ENCODE data around the gene TMEM109. TPM values are rescaled to one million over a fixed set of nuclear protein-coding genes. Genes with fewer than 3 reads are reported as not detected.

TMEM109 gene
- 87.6 to 131 TPM (median 127 TPM) in 5 replicates for total RNA-seq (2022; extraction: Qiagen RNA extraction; ENCODE audit: low read depth)

GRCh38 chr11:60913793-60914632 lies at the start of gene TMEM109:
Gene TMEM109 (plus strand): TSS chr11:60914158. CDS start chr11:60919694, 5,536 bp downstream.

GRCh38 chr11:60866911-60867870 lies 46.8 kb upstream of the TMEM109 start, which contains the start of gene ZP1:
Gene ZP1 (plus strand): TSS chr11:60867542. CDS start chr11:60867562, 20 bp downstream.

GRCh38 chr11:60906132-60906972 lies 7.6 kb upstream of the TMEM109 start, which contains the start of gene PRPF19:
Gene PRPF19 (minus strand): TSS chr11:60906585. CDS start chr11:60906382, 203 bp downstream.

GRCh38 chr11:60924110-60924905 lies 10.3 kb downstream of the TMEM109 start, which contains the start of gene TMEM132A:
Gene TMEM132A (plus strand): TSS chr11:60924460. CDS start chr11:60924634, 174 bp downstream.

GRCh38 chr11:60951904-60952741 lies 38.2 kb downstream of the TMEM109 start, which contains the start of gene SLC15A3:
Gene SLC15A3 (minus strand): TSS chr11:60952176. CDS start chr11:60951551, 625 bp downstream.

GRCh38 chr11:60971520-60971919 lies 57.6 kb downstream of the TMEM109 start, which contains the start of gene CD6:
Gene CD6 (plus strand): TSS chr11:60971680. CDS start chr11:60971866, 186 bp downstream.

Other genes starting within 250 kb of the TMEM109 start
- gene MS4A8, start 214.5 kb upstream of the TMEM109 start, total RNA-seq (2022; extraction: Qiagen RNA extraction; ENCODE audit: low read depth): not detected in 5 replicates
- not detected in 5 replicates for gene MS4A18, start 189.4 kb upstream of the TMEM109 start, total RNA-seq (2022; extraction: Qiagen RNA extraction; ENCODE audit: low read depth)
- gene MS4A15, start 157.3 kb upstream of the TMEM109 start, total RNA-seq (2022; extraction: Qiagen RNA extraction; ENCODE audit: low read depth): not detected in 5 replicates
- gene MS4A10, start 128.8 kb upstream of the TMEM109 start, total RNA-seq (2022; extraction: Qiagen RNA extraction; ENCODE audit: low read depth): not detected in 5 replicates
- 75.7 to 110 TPM (median 93.0 TPM) in 5 replicates for gene CCDC86, start 72.0 kb upstream of the TMEM109 start, total RNA-seq (2022; extraction: Qiagen RNA extraction; ENCODE audit: low read depth)
- 0.06 to 0.09 TPM in 2 of 5 replicates, not detected in the others for gene PTGDR2, start 58.2 kb upstream of the TMEM109 start, total RNA-seq (2022; extraction: Qiagen RNA extraction; ENCODE audit: low read depth)
- gene ZP1, start 46.6 kb upstream of the TMEM109 start, total RNA-seq (2022; extraction: Qiagen RNA extraction; ENCODE audit: low read depth): 0.22 to 0.64 TPM (median 0.32 TPM) in 4 of 5 replicates, not detected in the other
- 128 to 201 TPM (median 181 TPM) in 5 replicates for gene PRPF19, start 7.6 kb upstream of the TMEM109 start, total RNA-seq (2022; extraction: Qiagen RNA extraction; ENCODE audit: low read depth)
- gene TMEM132A, start 10.3 kb downstream of the TMEM109 start, total RNA-seq (2022; extraction: Qiagen RNA extraction; ENCODE audit: low read depth): 78.7 to 153 TPM (median 149 TPM) in 5 replicates
- gene SLC15A3, start 38.0 kb downstream of the TMEM109 start, total RNA-seq (2022; extraction: Qiagen RNA extraction; ENCODE audit: low read depth): not detected in 5 replicates
- gene CD6, start 57.5 kb downstream of the TMEM109 start, total RNA-seq (2022; extraction: Qiagen RNA extraction; ENCODE audit: low read depth): 0.08 to 0.38 TPM (median 0.24 TPM) in 4 of 5 replicates, not detected in the other
- gene CD5, start 188.3 kb downstream of the TMEM109 start, total RNA-seq (2022; extraction: Qiagen RNA extraction; ENCODE audit: low read depth): not detected in 5 replicates
- 15.7 to 19.2 TPM (median 18.7 TPM) in 5 replicates for gene VPS37C, start 247.3 kb downstream of the TMEM109 start, total RNA-seq (2022; extraction: Qiagen RNA extraction; ENCODE audit: low read depth)

All from A549 treated with ZK216348 at 1 μM for 4 hours (cell line).